ENCODE measurements around the gene PCK1.

- TF ChIP-seq SUZ12 (IDR thresholded peaks at IDR 0.05; ENCODE audit: extremely low read depth, insufficient read depth, insufficient read length) (no peak), ZNF274 (IDR thresholded peaks at IDR 0.05; ENCODE audit: low read depth, low read length) (no peak), YY1 (IDR thresholded peaks at IDR 0.05; ENCODE audit: insufficient read depth, insufficient read length) (no peak)
Observed at GRCh38 chr20:57548177-57549058, 12.5 kb upstream of the PCK1 start.
